GM18520 (cell line): ENCODE data around the gene MADCAM1.

Experiments
- ATAC-seq: cut with Tn5 transposase; IDR thresholded peaks from one replicate; pipeline ENCODE4 v1.9.1; 2021; ENCODE audit not compliant: unreplicated experiment

Gene MADCAM1

GRCh38 chr19:531009-531752 lies 34.9 kb downstream of the MADCAM1 start:
- peak; percentile 72 for ATAC-seq

DNA sequence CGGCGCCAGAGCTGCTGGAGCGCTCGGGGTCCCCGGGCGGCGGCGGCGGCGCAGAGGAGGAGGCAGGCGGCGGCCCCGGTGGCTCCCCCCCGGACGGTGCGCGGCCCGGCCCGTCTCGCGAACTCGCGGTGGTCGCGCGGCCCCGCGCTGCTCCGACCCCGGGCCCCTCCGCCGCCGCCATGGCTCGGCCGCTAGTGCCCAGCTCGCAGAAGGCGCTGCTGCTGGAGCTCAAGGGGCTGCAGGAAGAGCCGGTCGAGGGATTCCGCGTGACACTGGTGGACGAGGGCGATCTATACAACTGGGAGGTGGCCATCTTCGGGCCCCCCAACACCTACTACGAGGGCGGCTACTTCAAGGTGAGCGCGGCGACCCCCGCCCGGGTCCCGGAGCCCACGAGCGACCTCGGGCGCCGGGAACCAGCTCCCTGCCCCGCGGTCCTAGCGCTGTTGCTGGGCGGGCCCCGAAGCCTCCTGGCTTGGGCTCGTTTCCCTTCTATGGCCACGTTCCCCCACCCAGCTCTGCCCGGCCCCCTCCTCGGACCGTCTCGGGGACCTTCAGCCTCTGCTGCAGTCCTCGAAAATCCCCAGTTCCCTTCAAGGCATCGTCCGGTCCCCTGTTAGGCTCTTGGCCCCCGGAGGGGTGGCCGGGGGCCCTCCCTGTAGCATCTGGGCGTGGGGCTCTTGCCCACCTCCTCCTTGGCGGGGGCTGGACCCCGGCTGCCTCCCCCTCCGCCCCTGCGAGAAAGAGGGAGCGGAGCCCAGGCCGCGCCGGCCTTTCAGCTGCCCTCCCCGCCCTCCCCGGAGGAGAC lies 35.7 kb downstream of the MADCAM1 start, which contains the start of gene CDC34:
TSS of gene CDC34 (plus strand) at position 8 of the 808 bp plus-strand sequence. CDS start at position 180, 172 bp downstream.
- ATAC-seq, result peak; percentile 14

DNA sequence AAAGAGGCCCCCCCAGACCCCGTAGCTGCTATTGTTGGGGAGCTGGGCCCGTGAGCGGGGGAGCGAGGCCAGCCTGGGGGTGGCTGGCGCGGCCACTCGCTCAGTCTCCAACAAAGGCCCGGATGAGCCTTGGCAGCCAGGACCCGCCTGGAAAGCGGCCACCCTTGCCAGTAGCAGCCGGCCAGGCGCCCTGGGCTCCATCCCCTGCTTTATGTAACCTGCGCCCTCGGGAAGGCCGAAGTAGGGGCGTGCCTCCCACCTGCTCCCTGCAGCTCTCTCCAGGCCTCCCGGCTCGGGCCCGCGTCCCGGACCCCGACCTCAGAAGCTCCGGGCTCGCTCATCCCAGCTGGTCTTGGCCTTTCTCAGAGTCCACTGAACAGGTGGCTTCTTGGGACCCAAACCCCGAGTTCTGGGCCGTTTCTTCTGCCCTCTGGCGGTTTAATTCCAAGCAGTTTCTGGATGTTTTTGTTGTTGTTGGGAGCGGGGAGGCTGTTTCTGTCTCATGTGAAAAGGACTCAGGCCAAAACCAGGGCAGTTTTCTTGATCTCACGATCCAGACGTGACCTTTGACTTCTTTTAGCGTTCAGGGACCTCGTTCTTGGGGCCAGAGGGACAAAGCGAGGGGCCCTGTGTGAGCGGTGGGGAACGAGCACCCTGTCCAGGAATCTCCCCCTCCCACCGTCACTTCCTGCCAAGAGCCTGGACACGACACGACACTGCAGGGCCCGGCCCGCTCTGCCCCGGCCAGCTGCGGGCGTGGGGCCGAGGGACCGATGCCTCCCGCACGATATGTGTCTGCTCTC lies 36.5 kb downstream of the MADCAM1 start:
- ATAC-seq, result no peak

DNA sequence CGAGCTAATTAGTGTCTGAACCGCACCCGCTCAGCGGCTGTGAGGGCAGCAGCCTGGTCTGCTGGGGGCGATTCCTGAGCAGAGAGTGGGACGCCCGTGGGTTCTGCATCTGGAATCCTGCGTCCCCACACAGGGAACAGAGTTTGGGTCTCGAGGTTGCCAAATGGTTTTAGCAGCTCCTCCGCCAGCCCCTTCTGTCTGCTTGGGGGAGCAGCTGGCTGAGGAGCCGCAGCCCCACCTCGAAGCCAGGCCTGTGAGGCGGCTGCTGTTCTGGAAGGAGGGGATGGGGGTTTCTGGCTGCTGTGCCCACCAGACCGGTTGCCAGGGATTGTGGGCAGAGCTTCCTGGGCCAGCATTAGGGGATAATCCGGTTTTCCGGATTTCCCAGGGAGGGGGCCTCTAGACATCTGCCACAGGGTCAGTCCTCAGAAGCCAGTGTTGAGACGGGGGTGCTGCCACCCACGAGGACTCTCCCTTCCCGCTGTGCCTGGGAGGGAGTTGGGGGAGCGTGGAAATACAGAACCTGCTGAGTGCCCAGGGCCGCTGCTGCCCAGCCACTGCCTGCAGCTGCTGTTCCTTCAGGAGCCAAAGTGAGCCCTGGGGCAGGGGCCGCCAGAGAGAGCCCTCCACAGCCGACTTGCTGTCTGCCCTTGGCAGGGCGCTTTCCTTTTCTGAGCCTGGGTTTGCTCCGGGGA lies 37.2 kb downstream of the MADCAM1 start:
- no peak for ATAC-seq

- no peak for ATAC-seq
These were observed 37.8 kb downstream of the MADCAM1 start for GRCh38 chr19:534088-534487.

- no peak for ATAC-seq
These were observed 38.9 kb downstream of the MADCAM1 start for GRCh38 chr19:535017-535835.

- ATAC-seq, result no peak
These were observed 40.0 kb downstream of the MADCAM1 start for GRCh38 chr19:536031-536880.

DNA sequence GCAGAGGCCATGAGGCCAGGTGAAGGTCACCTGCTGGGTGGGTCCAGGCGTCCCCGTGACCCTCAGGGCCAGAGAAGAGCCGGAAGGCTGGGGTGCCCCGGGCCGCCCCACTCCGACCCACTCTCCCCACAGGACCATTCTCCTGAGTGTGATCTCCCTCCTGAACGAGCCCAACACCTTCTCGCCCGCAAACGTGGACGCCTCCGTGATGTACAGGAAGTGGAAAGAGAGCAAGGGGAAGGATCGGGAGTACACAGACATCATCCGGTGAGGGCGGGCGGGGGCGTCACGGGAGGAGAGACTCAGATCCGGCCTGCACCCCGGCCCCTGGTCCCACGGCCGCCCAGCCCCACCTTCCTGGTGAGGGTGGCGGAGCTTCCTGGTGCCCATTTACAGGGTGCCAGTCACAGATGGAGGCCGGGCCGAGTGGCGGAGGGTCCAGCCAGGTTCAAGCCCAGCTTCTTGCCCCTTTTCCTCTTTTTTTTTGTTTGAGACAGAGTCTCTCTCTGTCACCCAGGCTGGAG lies 40.7 kb downstream of the MADCAM1 start:
- ATAC-seq, result no peak

GRCh38 chr19:538641-539428 lies 42.5 kb downstream of the MADCAM1 start:
- no peak for ATAC-seq

GRCh38 chr19:539429-540030 lies 43.2 kb downstream of the MADCAM1 start:
- no peak for ATAC-seq

GRCh38 chr19:540867-541637 lies 44.8 kb downstream of the MADCAM1 start:
- no peak for ATAC-seq

GRCh38 chr19:541699-542098 lies 45.4 kb downstream of the MADCAM1 start:
- ATAC-seq, result no peak

DNA sequence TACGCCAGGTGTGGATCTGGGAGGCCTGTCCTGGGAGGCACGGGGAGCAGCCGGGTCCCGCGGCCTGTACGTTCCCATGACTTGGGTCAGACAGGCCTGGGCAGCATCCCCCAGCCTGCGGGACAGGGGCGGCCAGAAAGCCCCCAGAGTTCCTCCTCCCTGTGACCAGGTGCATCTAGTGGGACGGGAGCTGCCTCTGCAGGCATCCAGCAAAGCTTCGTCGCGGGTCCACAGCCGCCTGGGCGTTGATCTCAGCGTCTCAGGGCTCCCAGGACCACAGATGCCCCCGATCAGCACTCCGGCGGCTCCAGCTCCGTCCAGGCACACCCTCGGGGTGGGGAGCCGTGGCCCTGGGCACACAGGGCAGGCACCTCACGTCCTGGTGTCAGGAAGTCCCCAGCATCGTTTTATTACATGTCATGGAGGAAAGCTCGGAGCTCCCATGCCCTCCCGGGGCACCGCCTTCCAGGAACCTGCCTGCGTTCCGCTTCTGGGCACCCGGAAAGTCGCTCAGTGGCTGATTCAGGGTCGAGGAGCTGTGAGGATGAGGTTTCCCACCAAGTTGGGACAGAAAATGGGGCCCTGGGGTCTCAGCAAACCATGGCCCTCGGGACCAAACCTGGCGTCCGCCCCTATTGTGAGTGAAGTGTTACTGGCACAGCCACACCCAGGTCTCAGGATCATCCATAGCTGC lies 46.0 kb downstream of the MADCAM1 start:
- ATAC-seq, result no peak

GRCh38 chr19:543910-544608 lies 47.8 kb downstream of the MADCAM1 start, which contains the start of gene GZMM:
Gene GZMM (plus strand): TSS chr19:544053. CDS start chr19:544072, 19 bp downstream.
- no peak for ATAC-seq

DNA sequence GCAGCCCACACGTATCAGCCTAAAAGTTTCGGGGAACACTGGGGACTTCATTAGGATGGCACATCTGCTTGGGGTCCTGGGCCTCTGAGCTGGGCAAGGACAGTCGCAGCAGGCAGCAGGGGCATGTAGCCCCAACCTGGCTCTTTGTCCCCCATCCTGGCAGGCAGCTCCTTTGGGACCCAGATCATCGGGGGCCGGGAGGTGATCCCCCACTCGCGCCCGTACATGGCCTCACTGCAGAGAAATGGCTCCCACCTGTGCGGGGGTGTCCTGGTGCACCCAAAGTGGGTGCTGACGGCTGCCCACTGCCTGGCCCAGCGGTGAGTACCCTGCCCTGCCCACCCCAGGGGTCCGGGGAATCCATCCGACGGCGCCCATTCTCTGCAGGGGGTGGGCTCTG lies 50.8 kb downstream of the MADCAM1 start:
- no peak for ATAC-seq
